Astrocyte of the cerebellum (primary cell): ENCODE results near the gene HSPB2.

ENCODE experiments used
- DNase-seq: peaks from one replicate; pipeline ENCODE4 v3.0.0-alpha.2; 2011; ENCODE audit warnings: low read depth
- H3K4me3 ChIP-seq: 2 replicates; pipeline ENCODE4 v1.5.1; 2011; ENCODE audit warnings: mild to moderate bottlenecking, low read depth, low read length, moderate library complexity
- in situ Hi-C: cut with HindIII; loops from 2 replicates; pipeline ENCODE4 v1.10.0; 2017; ENCODE audit warnings: low sequenced_read_pairs
- TF ChIP-seq, protein P1 (sequence below): IDR thresholded peaks from 2 replicates; pipeline ENCODE4 v1.5.1; 2012; ENCODE audit warnings: low read length, low read depth, moderate library complexity, mild to moderate bottlenecking; ENCODE audit errors: missing control alignments

The HSPB2 gene

DNA sequence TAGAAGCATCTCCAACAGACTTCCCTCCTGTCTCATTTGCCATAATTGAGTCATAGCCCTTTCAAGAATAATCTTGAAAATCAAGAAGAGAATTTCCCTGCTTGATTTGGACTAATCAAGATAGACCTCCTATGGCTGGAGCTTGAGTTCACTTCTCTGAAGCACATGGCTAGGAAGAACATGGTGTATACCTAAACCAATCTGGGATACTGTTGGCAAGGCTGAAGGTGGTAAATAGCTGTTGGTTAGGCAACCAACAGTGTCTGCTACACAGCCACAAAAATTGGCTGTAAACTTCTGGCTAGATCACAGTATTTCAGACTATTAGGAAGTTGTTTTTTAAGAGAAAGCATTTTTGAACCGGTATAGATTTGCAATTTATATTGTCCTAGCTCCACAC, 5.9 kb upstream of the HSPB2 start:
- no peak overlapping the region for H3K4me3 ChIP-seq
- TF ChIP-seq, protein P1, sequence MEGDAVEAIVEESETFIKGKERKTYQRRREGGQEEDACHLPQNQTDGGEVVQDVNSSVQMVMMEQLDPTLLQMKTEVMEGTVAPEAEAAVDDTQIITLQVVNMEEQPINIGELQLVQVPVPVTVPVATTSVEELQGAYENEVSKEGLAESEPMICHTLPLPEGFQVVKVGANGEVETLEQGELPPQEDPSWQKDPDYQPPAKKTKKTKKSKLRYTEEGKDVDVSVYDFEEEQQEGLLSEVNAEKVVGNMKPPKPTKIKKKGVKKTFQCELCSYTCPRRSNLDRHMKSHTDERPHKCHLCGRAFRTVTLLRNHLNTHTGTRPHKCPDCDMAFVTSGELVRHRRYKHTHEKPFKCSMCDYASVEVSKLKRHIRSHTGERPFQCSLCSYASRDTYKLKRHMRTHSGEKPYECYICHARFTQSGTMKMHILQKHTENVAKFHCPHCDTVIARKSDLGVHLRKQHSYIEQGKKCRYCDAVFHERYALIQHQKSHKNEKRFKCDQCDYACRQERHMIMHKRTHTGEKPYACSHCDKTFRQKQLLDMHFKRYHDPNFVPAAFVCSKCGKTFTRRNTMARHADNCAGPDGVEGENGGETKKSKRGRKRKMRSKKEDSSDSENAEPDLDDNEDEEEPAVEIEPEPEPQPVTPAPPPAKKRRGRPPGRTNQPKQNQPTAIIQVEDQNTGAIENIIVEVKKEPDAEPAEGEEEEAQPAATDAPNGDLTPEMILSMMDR = no peak
- no peak for DNase-seq
- in situ Hi-C loops = no loop called here

DNA sequence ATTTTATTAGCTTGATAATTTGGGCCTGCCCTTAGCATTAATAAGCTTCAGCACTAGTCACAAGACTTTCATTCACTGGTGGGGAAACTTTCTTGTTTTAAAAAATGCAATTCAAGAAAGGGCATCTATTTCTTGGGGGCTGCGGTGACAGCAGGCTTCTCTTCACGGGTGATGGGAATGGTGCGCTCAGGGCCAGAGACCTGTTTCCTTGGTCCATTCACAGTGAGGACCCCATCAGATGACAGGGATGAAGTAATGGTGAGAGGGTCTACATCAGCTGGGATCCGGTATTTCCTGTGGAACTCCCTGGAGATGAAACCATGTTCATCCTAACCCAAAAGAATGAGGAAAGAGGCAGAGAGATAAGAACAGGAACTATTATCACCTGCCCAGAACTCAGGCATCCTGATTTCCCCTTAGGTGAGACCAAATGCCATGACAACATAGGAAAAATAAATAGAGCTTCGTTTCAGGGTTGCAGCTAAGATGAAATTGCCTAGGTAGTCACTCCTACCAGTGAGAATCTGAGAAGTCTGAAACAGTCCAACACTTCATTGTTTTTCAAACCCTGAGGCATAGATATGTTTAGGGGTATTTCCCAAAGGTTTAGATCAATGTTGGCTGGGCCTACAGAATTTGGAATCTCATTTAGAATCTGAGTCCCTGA, 3.8 kb upstream of the HSPB2 start:
- in situ Hi-C loops = no loop called here
- no peak overlapping the region for H3K4me3 ChIP-seq
- TF ChIP-seq, protein P1 = no peak
- no peak for DNase-seq

DNA sequence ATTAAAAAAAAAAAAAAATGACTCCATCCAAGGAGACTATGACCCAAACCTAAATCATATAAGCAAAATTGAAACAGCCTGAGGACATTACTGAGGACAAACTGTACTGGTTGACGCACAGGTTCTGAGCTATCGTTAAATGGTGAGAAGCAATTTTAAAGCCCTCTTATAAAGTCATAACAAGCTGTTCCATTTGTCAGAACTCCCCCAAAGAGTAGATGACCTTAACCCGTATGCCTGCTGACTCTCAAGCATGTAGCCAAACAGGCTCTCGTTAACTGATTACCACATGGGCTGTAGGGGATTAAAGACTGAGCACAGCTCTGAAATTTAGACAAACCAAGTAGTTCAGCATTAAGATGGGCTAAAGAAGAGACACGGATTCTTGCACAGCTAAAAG, 3.2 kb upstream of the HSPB2 start:
- H3K4me3 ChIP-seq = no peak overlapping the region
- no peak for DNase-seq
- TF ChIP-seq, protein P1 = no peak
- in situ Hi-C loops = no loop called here

DNA sequence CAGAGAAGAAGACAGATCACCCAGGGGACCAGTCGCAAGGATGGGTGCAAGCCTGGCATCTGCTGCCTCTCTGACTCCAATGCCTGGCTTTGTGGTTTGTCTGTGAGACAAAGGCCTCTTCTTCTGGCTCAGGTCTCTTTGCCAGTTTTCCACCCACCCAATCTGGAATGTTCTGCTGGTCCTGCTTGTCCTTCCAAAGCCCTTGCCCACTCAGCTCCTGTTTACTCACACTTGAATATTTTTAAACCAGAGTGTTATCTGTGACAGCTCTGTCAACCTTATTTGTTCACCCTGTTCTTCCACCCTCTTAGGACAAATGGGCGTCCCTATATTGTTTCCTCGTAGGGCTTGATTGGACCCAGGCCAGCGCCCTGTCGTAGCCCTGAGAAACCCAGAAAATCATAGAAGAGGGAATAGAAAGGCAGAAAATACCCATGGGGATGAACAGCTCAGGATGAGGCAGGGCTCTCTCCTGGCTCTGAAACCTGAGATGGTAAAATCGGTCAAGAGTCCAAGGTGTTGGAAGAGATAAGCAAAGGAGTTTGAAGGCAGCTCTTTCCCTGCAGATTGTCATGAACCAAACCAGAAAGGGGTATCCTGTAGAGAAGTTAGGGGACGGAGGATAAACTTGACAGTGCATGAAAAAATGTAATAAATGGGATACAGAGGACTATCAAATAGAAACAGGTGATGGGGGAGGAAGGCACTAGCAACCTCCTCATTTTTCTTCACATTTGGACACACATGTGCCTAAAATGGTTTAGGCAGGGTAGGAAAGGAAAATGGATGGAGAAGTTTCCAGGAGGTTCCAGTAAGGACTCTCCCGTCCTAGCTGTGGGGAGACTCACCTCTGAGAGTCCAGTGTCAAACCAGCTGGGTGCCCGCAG, 1.6 kb upstream of the HSPB2 start:
- H3K4me3 ChIP-seq = no peak overlapping the region
- in situ Hi-C loops = no loop called here

DNA sequence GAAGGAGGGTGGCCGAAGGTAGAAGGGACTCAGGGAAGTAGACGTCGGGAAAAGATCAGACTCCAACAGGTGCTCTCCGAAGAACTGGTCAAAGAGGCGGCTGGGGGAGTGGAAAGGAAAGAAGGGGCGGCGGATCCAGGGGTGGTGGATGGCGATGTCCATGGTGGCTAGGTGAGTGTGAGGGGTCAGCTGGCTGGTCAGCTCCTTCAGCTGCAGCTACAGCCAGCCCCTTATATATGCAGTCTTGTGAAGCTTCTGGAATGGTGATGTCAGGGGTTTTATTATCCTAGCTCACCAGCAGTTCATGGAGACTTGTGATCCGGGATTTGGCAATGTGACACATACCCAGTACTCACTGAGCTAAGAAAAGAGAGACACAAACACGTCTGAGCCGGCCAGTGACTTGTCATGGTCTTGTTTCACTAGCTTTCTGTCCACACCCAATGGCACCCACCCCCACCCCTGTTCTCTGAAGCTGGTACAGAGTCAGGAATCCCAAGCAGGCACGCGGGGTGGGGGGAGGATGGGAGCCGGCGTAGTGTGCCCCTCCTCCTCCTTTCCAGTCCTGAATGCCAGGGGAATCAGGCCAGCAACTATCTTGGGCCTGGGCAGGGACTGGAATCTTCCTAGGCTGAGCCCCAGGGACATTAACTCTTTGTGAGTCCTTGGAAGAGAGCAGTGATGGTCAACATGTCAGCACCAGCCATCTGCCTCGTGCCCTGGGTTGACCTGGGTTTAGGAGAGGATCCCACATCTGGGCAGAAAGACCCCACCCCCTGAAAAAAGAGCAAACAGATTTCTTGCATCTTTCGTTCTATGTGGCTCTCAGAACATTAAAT, 752 bp upstream of the HSPB2 start, which contains the start of gene CRYAB:
Gene CRYAB (minus strand): TSS at position 208 of the 839 bp plus-strand sequence. CDS start 46 bp downstream, at position 162.
- TF ChIP-seq, protein P1 = no peak
- peak; percentile 27 for DNase-seq
- H3K4me3 ChIP-seq = no peak within 1 kb of the TSS
- in situ Hi-C loops = no loop called here

More for the DNA sequence above, 1.6 kb upstream of the HSPB2 start:
- TF ChIP-seq, protein P1 = no peak
- no peak for DNase-seq
